ENCODE data around the gene PHLDA2.

- no peak for TF ChIP-seq CTCF (IDR thresholded peaks at IDR 0.05)
- TF ChIP-seq POLR2A (IDR thresholded peaks at IDR 0.05), result no peak
Observed at GRCh38 chr11:2942447-2942846, 13.2 kb upstream of the PHLDA2 start.
